ENCODE data around the gene BLTP3A. TPM values are rescaled to one million over a fixed set of nuclear protein-coding genes. Genes with fewer than 3 reads are reported as not detected.
"Not testable (repeated sequence)": the region's sequence is repeated elsewhere in the genome, so short reads cannot be mapped to it uniquely, and the experiment has no call there.

BLTP3A gene
- total RNA-seq, 1 donor from 2014 or later = 18.1 TPM

DNA sequence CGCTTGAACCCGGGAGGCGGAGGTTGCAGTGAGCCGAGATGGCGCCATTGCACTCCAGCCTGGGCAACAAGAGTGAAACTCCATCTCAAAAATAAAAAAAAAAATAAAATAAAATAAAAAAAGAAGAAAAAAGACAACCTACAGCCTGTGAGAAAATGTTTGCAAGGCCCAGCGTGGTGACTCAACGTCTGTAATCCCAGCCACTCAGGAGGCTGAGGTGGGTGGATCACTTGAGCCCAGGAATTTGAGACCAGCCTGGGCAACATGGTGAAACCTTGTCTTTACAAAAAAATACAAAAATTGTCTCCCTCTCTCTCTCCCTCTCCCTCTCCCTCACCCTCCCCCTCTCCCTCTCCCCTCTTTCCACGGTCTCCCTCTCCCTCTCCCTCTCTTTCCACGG lies 6.5 kb upstream of the BLTP3A start:
- DNase-seq (ENCODE audit: low spot score); intact Hi-C loops (cut with DNase I): not testable (repeated sequence)

- DNase-seq (ENCODE audit: low spot score); intact Hi-C loops (cut with DNase I): not testable (repeated sequence)
Observed at GRCh38 chr6:34787152-34787551, 4.7 kb upstream of the BLTP3A start.

DNA sequence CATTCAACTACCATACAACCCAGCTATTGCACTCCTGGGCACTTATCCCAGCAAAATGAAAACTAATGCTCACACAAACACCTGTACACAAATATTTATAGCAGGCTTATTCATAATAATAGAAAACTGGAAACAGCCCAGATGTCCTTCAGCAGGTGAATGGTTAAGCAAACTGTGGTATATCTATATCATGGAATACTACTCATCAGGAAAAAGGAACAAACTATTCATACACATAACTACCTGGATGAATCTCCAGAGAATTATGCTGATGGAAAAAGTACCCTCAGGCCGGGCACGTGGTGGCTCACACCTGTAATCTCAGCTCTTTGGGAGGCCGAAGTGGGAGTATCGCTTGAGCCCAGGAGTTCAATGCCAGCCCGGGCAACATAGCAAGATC lies 3.8 kb upstream of the BLTP3A start:
- intact Hi-C loops (cut with DNase I) = no loop called here

GRCh38 chr6:34791164-34791700 lies 651 bp upstream of the BLTP3A start:
- no peak for DNase-seq (ENCODE audit: low spot score)
- intact Hi-C loops (cut with DNase I) = loop anchor here (5.0 to 10.0 kb wide), 3 partner anchors 34 to 164 kb away; partner anchors contain the start of genes ANKS1A, SNRPC and TAF11

More for the DNA sequence above, 3.8 kb upstream of the BLTP3A start:
- DNase-seq (ENCODE audit: low spot score) = no peak

GRCh38 chr6:34792605-34793500 lies 970 bp downstream of the BLTP3A start:
- intact Hi-C loops (cut with DNase I) = loop anchor here (5.0 to 10.0 kb wide), 3 partner anchors 36 to 162 kb away; partner anchors contain the start of genes ANKS1A, SNRPC and TAF11
- no peak for DNase-seq (ENCODE audit: low spot score)

DNA sequence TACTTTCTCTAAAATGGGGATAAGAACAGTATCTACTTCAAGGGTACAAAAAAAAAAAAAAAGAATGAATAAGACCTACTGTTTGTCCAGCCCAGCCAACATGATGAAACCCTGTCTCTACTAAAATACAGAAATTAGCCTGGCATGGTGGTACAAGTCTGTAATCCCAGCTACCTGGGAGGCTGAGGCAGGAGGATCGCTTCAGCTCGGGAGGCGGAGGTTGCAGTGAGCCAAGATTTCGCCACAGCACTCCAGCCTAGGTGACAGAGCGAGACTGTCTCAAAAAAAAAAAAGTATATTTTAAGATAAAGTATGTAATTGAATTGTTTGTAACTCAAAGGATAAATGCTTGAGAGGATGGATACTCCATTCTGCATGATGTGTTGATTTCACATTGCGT lies 2.0 kb downstream of the BLTP3A start:
- DNase-seq (ENCODE audit: low spot score) = no peak
- intact Hi-C loops (cut with DNase I) = loop anchor here (5.0 to 10.0 kb wide), 3 partner anchors 37 to 161 kb away; partner anchors contain the start of genes ANKS1A, SNRPC and TAF11

- DNase-seq (ENCODE audit: low spot score) = no peak
- intact Hi-C loops (cut with DNase I) = loop anchor here (10.0 kb wide), 1 partner anchor 159 kb away; no protein-coding TSS in a partner anchor
Observed at GRCh38 chr6:34795836-34796425, 4.0 kb downstream of the BLTP3A start.

DNA sequence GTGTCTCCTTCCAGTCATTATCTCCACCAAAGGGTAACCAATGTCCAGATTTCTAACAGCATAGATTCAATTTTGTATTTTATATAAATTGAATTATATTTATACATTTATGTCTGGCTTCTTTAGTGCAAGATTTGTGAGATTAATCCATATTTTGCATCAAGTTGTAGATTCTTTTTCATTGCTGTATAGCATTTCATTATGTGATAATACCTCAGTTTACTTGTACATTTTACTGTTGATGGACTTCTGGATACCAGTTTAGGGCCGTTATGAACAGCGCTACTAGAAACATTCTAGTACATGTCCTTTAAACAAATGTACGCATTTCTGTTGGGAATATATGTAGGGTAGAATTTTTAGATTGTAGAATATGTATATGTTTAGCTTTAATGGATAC lies 6.2 kb downstream of the BLTP3A start:
- intact Hi-C loops (cut with DNase I) = loop anchor here (10.0 kb wide), 1 partner anchor 157 kb away; no protein-coding TSS in a partner anchor
- no peak for DNase-seq (ENCODE audit: low spot score)

- DNase-seq (ENCODE audit: low spot score) = no peak
- intact Hi-C loops (cut with DNase I) = loop anchor here (10.0 kb wide), 1 partner anchor 155 kb away; no protein-coding TSS in a partner anchor
Observed at GRCh38 chr6:34799547-34799946, 7.7 kb downstream of the BLTP3A start.

GRCh38 chr6:34804543-34804942 lies 12.7 kb downstream of the BLTP3A start:
- DNase-seq (ENCODE audit: low spot score) = no peak
- intact Hi-C loops (cut with DNase I) = no loop called here

DNA sequence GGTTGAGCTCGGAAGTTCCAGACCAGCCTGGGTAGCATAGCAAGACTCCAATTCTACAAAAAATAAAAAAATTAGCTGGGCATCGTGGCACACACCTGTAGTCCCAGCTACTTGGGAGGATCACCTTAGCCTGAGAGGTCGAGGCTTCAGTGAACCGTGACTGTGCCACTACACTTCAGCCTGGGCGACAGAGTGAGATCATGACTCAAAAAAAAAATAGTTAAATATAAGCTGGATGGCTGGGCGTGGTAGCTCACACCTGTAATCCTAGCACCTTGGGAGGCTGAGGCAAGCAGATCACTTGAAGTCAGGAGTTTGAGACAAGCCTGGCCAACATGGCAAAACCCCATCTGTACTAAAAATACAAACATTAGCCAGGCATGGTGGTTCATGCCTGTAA lies 13.2 kb downstream of the BLTP3A start:
- intact Hi-C loops (cut with DNase I); DNase-seq (ENCODE audit: low spot score): not testable (repeated sequence)

DNA sequence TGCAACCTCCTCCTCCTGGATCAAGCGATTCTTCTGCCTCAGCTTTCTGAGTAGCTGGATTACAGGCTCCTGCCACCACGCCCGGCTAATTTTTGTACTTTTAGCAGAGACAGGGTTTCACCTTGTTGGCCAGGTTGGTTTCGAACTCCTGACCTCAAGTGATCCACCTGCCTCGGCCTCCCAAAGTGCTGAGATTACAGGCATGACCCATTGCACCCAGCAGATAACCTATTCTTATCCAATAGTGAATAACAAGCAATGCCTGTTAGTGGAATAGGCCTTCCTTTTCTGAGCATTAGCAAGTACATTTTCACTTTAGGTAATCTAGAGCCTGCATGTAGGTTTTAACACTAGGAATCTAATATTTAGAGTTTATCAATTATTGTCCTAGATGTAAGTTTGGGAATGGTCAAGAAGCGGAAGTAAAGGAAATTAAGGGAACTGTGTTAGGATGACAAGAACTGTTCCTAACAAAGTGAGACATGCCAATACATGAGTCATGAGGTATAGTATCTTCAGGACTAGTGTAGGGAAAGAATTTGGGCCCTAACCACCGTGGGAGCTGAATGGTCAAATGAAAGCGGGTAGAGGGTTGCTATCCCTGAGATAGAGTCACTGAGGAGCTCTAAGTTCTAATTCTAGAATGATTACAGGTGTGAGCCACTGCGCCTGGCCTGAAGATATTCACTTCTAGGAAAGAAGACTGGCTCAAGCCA lies 15.0 kb downstream of the BLTP3A start:
- intact Hi-C loops (cut with DNase I) = no loop called here
- DNase-seq (ENCODE audit: low spot score) = no peak

DNA sequence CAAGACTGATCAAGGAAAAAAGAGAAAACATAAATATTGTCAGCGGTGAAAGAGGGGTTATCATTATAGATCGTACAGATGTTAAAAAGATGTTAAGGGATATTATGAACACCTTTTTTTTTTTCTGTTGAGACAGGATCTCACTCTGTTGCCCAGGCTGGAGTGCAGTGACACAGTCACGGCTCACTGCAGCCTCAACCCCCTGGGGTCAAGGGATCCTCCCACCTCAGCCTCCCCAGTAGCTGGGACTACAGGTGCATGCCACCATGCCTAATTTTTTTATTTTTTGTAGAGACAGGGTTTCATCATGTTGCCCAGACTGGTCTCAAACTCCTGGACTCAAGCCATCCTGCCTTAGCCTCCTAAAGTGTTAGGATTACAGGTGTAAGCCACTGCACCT lies 16.6 kb downstream of the BLTP3A start:
- intact Hi-C loops (cut with DNase I); DNase-seq (ENCODE audit: low spot score): not testable (repeated sequence)

DNA sequence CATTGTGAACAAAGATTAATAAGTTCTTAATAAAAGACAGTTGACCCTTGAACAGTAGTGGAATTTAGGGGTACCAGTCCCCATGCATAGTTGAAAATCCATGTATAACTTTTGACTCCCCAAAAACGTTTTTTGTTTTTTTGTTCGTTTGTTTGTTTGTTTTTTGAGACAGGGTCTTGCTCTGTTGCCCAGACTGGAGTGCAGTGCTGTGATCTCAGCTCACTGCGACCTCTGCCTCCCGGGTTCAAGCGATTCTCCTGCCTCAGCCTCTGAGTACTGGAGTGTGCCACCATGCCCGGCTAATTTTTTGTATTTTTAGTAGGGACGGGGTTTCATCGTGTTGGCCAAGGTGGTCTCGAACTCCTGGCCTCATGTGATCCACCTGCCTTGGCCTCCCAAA lies 17.5 kb downstream of the BLTP3A start:
- DNase-seq (ENCODE audit: low spot score); intact Hi-C loops (cut with DNase I): not testable (repeated sequence)

DNA sequence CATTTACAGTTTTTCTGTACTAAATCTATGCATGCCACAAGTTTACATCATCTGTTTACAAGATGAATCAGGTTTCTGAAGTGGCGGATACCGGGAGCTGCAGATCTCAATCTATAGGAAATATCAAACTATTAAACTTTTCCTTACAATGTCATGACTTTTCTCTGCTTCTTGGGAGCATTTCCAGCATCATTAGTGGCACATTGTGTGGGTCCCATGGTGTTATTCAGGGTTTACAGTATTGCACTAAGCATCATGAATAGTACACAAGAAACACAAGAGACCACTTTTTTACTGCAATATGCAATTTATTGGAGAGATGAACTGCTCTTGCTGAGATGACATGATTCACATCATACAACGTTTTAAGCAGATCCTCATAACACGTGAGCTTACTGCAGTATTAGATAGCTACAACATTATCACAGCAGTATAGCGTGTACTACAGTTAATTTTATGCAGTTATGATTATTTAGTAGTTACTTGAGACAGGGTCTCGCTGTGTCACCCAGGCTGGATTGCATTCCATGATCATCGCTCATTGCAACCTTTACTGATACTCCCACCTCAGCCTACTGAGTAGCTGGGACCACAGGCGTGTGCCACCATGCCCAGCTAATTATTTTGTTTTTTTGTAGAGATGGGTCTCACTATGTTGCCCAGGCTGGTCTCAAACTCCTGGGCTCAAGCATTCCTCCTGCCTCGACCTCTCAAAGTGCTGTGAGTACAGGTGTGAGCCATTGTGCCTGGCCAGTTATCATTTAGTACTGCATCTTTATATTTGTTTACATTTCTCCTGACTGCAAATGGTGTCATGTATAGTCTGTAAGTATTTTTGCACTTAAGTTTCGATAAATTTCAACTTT lies 18.4 kb downstream of the BLTP3A start:
- intact Hi-C loops (cut with DNase I) = no loop called here
- DNase-seq (ENCODE audit: low spot score) = no peak

- intact Hi-C loops (cut with DNase I) = no loop called here
- DNase-seq (ENCODE audit: low spot score) = no peak
Observed at GRCh38 chr6:34810936-34811632, 19.2 kb downstream of the BLTP3A start.

- no peak for DNase-seq (ENCODE audit: low spot score)
- intact Hi-C loops (cut with DNase I) = no loop called here
Observed at GRCh38 chr6:34813028-34813713, 21.3 kb downstream of the BLTP3A start.

All from cardiac septum (tissue), 1 donor.